GM12801 (cell line): Measurements from ENCODE around the gene PACRG.

ENCODE experiments used
- CTCF ChIP-seq: IDR thresholded peaks from one replicate; pipeline ENCODE4 v1.5.1; 2011; ENCODE audit warnings: control low read depth; ENCODE audit not compliant: insufficient read length; ENCODE audit errors: extremely low read depth

The PACRG gene

GRCh38 chr6:162940426-162940825 lies 212.7 kb downstream of the PACRG start:
- TF ChIP-seq CTCF, result no peak

DNA sequence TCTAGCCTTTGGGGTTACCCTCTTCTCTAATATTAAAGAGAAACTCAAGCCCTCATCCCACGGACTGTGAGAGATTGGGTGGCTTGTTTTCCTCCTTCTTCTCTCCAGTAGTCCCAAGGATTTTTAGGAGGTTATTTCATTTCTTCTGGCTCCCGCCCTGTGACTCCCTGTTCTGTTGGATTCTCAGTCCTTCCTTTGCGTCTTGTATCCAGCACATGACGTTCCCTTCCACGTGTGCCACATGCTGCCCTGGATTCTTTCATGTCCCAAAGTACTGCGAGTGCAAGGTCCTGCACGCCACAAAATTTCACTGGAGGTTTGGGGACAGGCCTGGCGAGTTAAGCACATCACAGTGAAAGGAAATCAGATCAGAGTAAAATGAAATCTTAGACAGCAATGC lies 213.4 kb downstream of the PACRG start:
- TF ChIP-seq CTCF, result no peak

- TF ChIP-seq CTCF, result no peak
These were observed 215.1 kb downstream of the PACRG start for GRCh38 chr6:162942866-162943265.

GRCh38 chr6:162943369-162943768 lies 215.6 kb downstream of the PACRG start:
- TF ChIP-seq CTCF, result no peak

DNA sequence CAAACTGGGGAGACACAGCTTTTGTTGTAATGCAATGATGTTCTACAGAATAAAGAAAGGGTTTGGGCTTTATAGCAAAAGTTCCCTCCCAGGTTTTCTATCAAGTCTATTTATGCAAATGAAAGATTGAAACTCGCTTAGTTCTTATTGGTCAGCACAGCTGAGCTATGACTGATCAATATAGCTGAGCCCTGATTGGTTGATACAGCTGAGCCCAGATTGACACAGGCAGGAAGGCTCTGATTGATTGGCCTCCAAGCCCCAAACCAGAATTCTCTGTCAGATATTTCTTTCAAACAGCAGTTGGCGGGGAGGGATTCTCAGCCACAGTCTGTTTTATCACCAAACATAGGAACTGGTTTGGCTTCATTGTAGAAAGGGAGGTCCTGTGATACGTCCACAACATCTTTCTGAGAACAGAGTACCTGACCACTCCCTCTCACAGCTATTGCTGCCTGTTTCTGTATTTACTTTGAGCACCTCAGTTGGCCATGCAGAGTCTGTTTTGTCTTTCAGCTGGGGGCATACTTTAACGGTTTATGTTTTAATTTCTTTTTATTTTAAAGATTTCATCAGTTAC lies 223.5 kb downstream of the PACRG start:
- no peak for TF ChIP-seq CTCF

DNA sequence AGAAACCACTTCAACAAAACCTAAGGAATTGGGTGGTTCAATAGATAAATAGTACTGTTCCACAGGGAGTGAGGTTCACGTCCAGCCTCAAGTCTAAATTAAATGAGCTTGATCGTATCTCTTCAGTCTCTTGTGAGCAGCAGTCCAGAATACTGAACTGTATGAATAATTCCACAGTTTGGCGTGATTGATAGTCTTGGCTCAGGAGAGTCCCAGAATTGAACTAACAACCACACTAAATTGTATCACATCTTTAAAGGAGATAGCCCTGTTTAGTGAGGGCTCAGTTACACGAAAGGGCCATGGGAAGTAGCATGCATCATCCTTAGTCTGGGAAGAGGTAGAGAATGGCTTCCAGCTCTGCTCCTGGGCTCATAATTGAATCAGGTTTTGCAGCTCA lies 224.6 kb downstream of the PACRG start:
- TF ChIP-seq CTCF, result no peak

DNA sequence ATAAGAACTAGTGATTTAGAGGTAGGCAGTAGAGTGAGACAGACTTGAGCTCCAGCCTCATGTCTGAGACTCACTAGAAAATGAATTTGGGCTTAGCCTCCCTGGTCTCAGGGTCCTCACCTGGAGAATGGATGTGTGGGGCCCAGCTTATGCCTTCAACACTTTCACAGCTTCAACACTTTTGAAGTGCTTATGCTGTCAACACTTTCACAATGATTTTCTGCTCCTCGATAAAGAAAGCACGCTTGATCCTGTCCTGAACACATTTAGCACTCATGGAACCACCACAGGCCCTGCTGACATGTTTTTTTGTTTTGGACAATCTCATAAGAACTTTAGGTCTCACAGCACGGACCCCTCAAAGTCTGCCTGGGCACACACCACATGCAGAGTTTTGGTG lies 229.3 kb downstream of the PACRG start:
- TF ChIP-seq CTCF, result no peak
